ENCODE data around the gene EEF1G.

The EEF1G gene

GRCh38 chr11:62602141-62603071 lies 28.7 kb upstream of the EEF1G start (continued):
- no peak for TF ChIP-seq ZNF16 (tag by site-specific recombination; IDR thresholded peaks at IDR 0.05; ENCODE audit: low read depth)
- no peak for TF ChIP-seq ZNF473 (tag by site-specific recombination; IDR thresholded peaks at IDR 0.05)
- TF ChIP-seq ZBTB48 (tag by site-specific recombination; IDR thresholded peaks at IDR 0.05) = peak; percentile 98
- TF ChIP-seq, protein P1, sequence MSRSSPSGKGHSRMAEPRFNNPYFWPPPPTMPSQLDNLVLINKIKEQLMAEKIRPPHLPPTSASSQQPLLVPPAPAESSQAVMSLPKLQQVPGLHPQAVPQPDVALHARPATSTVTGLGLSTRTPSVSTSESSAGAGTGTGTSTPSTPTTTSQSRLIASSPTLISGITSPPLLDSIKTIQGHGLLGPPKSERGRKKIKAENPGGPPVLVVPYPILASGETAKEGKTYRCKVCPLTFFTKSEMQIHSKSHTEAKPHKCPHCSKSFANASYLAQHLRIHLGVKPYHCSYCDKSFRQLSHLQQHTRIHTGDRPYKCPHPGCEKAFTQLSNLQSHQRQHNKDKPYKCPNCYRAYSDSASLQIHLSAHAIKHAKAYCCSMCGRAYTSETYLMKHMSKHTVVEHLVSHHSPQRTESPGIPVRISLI (tag by site-specific recombination; IDR thresholded peaks at IDR 0.05) = no peak
- TF ChIP-seq ZNF600 (tag by site-specific recombination; IDR thresholded peaks at IDR 0.05) = peak; percentile 31; the same call in 1 of the 2 replicates

GRCh38 chr11:62601372-62602140 lies 27.9 kb upstream of the EEF1G start, which contains the start of gene MTA2:
Gene MTA2, minus strand, starts transcription at chr11:62601865. Its CDS starts 415 bp downstream, at chr11:62601450.
- H3K36me3 ChIP-seq (ENCODE audit: control insufficient read depth in 2 of 2, insufficient read depth in 1 of 2, low read length in 2 of 2) = peaks cover 17 to 66% of the 10 kb centered on the region in 2 experiments; a peak in 2 of 3 replicates
- H3K4me1 ChIP-seq (ENCODE audit: control insufficient read depth, insufficient read depth, low read length) = no peaks in the 10 kb centered on the region
- ChIA-PET CTCF (interaction anchor here (0.6 to 2.4 kb wide), 5 partner anchors 9 to 193 kb away, joined by 3 to 12 read pairs (median 5); partner anchors contain the start of genes GANAB and TUT1), POLR2A (interaction anchor here (0.6 to 4.2 kb wide), 39 partner anchors 10 to 280 kb away, joined by 3 to 140 read pairs (median 4); partner anchors contain the start of genes B3GAT3, C11orf98, CSKMT and EEF1G)
- peak within 1 kb of the TSS; percentile 95 for H3K27ac ChIP-seq (ENCODE audit: extremely low read depth, low read depth, low read length)
- no peaks in the 10 kb centered on the region for H3K9me3 ChIP-seq (ENCODE audit: control insufficient read depth, insufficient read depth, low read depth, low read length)
- peak within 1 kb of the TSS; percentile 91 for H3K4me3 ChIP-seq (ENCODE audit: low read depth, low read length)
- no peak; the same call in 1 of the 2 replicates for TF ChIP-seq ZNF341 (tag by site-specific recombination; IDR thresholded peaks at IDR 0.05; ENCODE audit: low read depth)
- TF ChIP-seq PRDM10 (tag by site-specific recombination; IDR thresholded peaks at IDR 0.05) = peak; percentile 45; the same call in 1 of the 2 replicates
- 0 out of 2 replicates have a peak, but pooled peaks have one; percentile 15 for TF ChIP-seq ZEB2 (tag by site-specific recombination; IDR thresholded peaks at IDR 0.05)
- peak; percentile 52; the same call in 1 of the 2 replicates for TF ChIP-seq YY2 (tag by site-specific recombination; IDR thresholded peaks at IDR 0.05)
- TF ChIP-seq ZFHX2 (tag by site-specific recombination; conservative IDR thresholded peaks at IDR 0.05) = peak; percentile 35
- peak; percentile 6; the same call in 1 of the 2 replicates for TF ChIP-seq ZNF600 (tag by site-specific recombination; IDR thresholded peaks at IDR 0.05)
- TF ChIP-seq ZBTB20 (tag by site-specific recombination; IDR thresholded peaks at IDR 0.05) = peak; percentile 84
- TF ChIP-seq ZBTB26 (tag by site-specific recombination; optimal IDR thresholded peaks at IDR 0.05) = peak; percentile 75
- TF ChIP-seq ZSCAN16 (tag by site-specific recombination; IDR thresholded peaks at IDR 0.05) = no peak
- TF ChIP-seq ZSCAN23 (tag by site-specific recombination; IDR thresholded peaks at IDR 0.05) = no peak
- TF ChIP-seq GLIS2 (tag by site-specific recombination; IDR thresholded peaks at IDR 0.05) = peak; percentile 36; the same call in 1 of the 2 replicates
- peak; percentile 71 for TF ChIP-seq YY1 (tag by site-specific recombination; IDR thresholded peaks at IDR 0.05)
- peak; percentile 75 for TF ChIP-seq SP2 (tag by site-specific recombination; IDR thresholded peaks at IDR 0.05)
- TF ChIP-seq ZNF76 (tag by site-specific recombination; IDR thresholded peaks at IDR 0.05; ENCODE audit: borderline replicate concordance, low read depth) = 0 out of 2 replicates have a peak, but pooled peaks have one; percentile 46
- 0 out of 2 replicates have a peak, but pooled peaks have one; percentile 20 for TF ChIP-seq ZNF580 (tag by site-specific recombination; IDR thresholded peaks at IDR 0.05)
- TF ChIP-seq, protein P2, sequence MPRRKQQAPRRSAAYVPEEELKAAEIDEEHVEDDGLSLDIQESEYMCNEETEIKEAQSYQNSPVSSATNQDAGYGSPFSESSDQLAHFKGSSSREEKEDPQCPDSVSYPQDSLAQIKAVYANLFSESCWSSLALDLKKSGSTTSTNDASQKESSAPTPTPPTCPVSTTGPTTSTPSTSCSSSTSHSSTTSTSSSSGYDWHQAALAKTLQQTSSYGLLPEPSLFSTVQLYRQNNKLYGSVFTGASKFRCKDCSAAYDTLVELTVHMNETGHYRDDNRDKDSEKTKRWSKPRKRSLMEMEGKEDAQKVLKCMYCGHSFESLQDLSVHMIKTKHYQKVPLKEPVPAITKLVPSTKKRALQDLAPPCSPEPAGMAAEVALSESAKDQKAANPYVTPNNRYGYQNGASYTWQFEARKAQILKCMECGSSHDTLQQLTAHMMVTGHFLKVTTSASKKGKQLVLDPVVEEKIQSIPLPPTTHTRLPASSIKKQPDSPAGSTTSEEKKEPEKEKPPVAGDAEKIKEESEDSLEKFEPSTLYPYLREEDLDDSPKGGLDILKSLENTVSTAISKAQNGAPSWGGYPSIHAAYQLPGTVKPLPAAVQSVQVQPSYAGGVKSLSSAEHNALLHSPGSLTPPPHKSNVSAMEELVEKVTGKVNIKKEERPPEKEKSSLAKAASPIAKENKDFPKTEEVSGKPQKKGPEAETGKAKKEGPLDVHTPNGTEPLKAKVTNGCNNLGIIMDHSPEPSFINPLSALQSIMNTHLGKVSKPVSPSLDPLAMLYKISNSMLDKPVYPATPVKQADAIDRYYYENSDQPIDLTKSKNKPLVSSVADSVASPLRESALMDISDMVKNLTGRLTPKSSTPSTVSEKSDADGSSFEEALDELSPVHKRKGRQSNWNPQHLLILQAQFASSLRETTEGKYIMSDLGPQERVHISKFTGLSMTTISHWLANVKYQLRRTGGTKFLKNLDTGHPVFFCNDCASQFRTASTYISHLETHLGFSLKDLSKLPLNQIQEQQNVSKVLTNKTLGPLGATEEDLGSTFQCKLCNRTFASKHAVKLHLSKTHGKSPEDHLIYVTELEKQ (tag by site-specific recombination; IDR thresholded peaks at IDR 0.05; ENCODE audit: borderline replicate concordance) = no peak
- TF ChIP-seq KLF9 (tag by site-specific recombination; IDR thresholded peaks at IDR 0.05; ENCODE audit: low read depth) = 0 out of 2 replicates have a peak, but pooled peaks have one; percentile 47
